ENCODE data around the gene UBE3A.
"Not testable (repeated sequence)": the region's sequence is repeated elsewhere in the genome, so short reads cannot be mapped to it uniquely, and the experiment has no call there.

The UBE3A gene

GRCh38 chr15:25424073-25424472, 14.8 kb downstream of the UBE3A start:
- no peaks in the 10 kb centered on the region for H3K36me3 ChIP-seq (ENCODE audit: control insufficient read depth, insufficient read depth, low read length)
- H3K27ac ChIP-seq (ENCODE audit: insufficient read depth, low read depth, low read length, poor library complexity, severe bottlenecking), result no peak overlapping the region
- H3K4me3 ChIP-seq (ENCODE audit: insufficient read depth, low read depth, low read length), result no peak overlapping the region
- no peaks in the 10 kb centered on the region for H3K4me1 ChIP-seq (ENCODE audit: control insufficient read depth, insufficient read depth, low read length)
- H3K9me3 ChIP-seq (ENCODE audit: control insufficient read depth, low read length), result no peaks in the 10 kb centered on the region
- WGBS, 2 experiments, result 85 to 94% methylated on average over 1 of the region's 1 CpG
- H3K27me3 ChIP-seq (ENCODE audit: control insufficient read depth, insufficient read depth, low read length, poor library complexity, severe bottlenecking), result no peaks in the 10 kb centered on the region

GRCh38 chr15:25422021-25422420, 16.8 kb downstream of the UBE3A start:
- Histone ChIP-seq H3K9me3 (ENCODE audit: control insufficient read depth, low read length) (no peaks in the 10 kb centered on the region), H3K36me3 (ENCODE audit: control insufficient read depth, insufficient read depth, low read length) (no peaks in the 10 kb centered on the region), H3K4me1 (ENCODE audit: control insufficient read depth, insufficient read depth, low read length) (peaks cover 1% of the 10 kb centered on the region), H3K27me3 (ENCODE audit: control insufficient read depth, insufficient read depth, low read length, poor library complexity, severe bottlenecking) (no peaks in the 10 kb centered on the region), H3K4me3 (ENCODE audit: insufficient read depth, low read depth, low read length) (no peak overlapping the region), H3K27ac (ENCODE audit: insufficient read depth, low read depth, low read length, poor library complexity, severe bottlenecking) (peak overlapping the region; percentile 19)
- 100% methylated on average over 1 to 2 of the region's 2 CpGs for WGBS, 2 experiments

- WGBS, 2 experiments, result 72 to 100% methylated on average over 3 to 4 of the region's 4 CpGs
- Histone ChIP-seq H3K4me1 (ENCODE audit: control insufficient read depth, insufficient read depth, low read length) (peaks cover 8% of the 10 kb centered on the region), H3K36me3 (ENCODE audit: control insufficient read depth, insufficient read depth, low read length) (no peaks in the 10 kb centered on the region), H3K9me3 (ENCODE audit: control insufficient read depth, low read length) (no peaks in the 10 kb centered on the region), H3K4me3 (ENCODE audit: insufficient read depth, low read depth, low read length) (no peak overlapping the region), H3K27ac (ENCODE audit: insufficient read depth, low read depth, low read length, poor library complexity, severe bottlenecking) (no peak overlapping the region), H3K27me3 (ENCODE audit: control insufficient read depth, insufficient read depth, low read length, poor library complexity, severe bottlenecking) (no peaks in the 10 kb centered on the region)
Measured at GRCh38 chr15:25418202-25418601, 20.6 kb downstream of the UBE3A start.

DNA sequence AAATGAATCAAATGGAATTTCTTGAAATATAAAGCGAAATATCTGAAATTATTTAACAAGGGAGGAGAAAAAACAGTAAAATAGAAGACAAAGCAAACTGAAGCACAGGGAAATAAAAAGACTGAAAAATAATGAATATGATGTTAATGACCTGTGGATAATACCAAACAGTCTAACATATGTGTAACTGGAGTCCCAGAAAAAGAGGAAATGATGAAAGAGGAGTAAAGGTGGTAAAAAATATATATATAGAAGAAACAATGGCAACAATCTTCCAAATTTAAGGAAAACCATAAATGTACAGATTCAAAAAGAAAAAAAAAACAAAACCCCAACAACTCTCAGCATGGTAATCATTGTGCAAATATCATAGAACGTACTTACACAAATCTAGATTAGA, 21.2 kb downstream of the UBE3A start:
- WGBS, 2 experiments, result 97 to 100% methylated on average over 1 to 2 of the region's 2 CpGs
- Histone ChIP-seq H3K27me3 (ENCODE audit: control insufficient read depth, insufficient read depth, low read length, poor library complexity, severe bottlenecking) (no peaks in the 10 kb centered on the region), H3K27ac (ENCODE audit: insufficient read depth, low read depth, low read length, poor library complexity, severe bottlenecking) (no peak overlapping the region), H3K4me3 (ENCODE audit: insufficient read depth, low read depth, low read length) (no peak overlapping the region), H3K36me3 (ENCODE audit: control insufficient read depth, insufficient read depth, low read length) (no peaks in the 10 kb centered on the region), H3K9me3 (ENCODE audit: control insufficient read depth, low read length) (no peaks in the 10 kb centered on the region), H3K4me1 (ENCODE audit: control insufficient read depth, insufficient read depth, low read length) (peaks cover 8% of the 10 kb centered on the region)

DNA sequence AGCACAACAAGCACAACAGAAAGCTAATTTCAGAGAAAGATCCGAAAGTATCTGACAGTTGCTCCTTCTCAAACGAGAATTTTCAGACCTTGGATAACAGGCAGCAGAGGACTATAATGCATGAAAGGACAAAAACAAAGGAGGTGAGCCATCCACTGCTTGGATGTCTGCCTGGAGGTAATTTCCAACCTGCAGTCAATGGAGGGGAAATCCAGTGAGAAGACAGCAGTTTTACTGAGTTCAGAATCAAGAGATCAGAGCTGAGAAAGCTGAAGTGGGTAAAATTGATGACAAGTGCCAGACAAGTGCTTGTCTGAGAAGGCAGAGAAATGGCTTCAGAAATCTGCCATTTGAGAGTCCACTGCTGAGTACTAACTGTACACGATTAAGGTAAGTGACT, 22.1 kb downstream of the UBE3A start:
- 77 to 80% methylated on average over 3 of the region's 3 CpGs for WGBS, 2 experiments
- no peaks in the 10 kb centered on the region for H3K27me3 ChIP-seq (ENCODE audit: control insufficient read depth, insufficient read depth, low read length, poor library complexity, severe bottlenecking)
- peaks cover 8% of the 10 kb centered on the region for H3K4me1 ChIP-seq (ENCODE audit: control insufficient read depth, insufficient read depth, low read length)
- H3K9me3 ChIP-seq (ENCODE audit: control insufficient read depth, low read length), result no peaks in the 10 kb centered on the region
- H3K36me3 ChIP-seq (ENCODE audit: control insufficient read depth, insufficient read depth, low read length), result no peaks in the 10 kb centered on the region
- no peak overlapping the region for H3K4me3 ChIP-seq (ENCODE audit: insufficient read depth, low read depth, low read length)
- H3K27ac ChIP-seq (ENCODE audit: insufficient read depth, low read depth, low read length, poor library complexity, severe bottlenecking), result no peak overlapping the region

DNA sequence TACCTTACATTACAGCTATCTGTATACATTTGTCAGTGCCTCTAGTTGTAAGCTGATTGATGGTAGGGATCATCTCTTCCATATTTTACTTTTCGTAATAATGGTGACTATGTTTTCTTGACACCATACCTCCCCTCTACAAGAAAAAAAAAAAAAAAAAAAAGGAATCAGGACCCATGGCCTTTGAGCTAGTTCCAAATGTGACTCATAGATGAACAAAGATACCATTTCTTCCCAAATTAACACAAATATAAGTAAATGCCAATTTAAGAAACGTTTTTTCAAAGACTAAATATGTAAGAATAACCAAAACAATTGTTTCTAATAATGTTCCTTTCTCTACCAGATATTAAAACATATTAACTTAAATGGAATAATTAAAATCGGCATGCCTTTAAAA, 23.1 kb downstream of the UBE3A start:
- no peaks in the 10 kb centered on the region for H3K36me3 ChIP-seq (ENCODE audit: control insufficient read depth, insufficient read depth, low read length)
- H3K9me3 ChIP-seq (ENCODE audit: control insufficient read depth, low read length), result no peaks in the 10 kb centered on the region
- no peak overlapping the region for H3K4me3 ChIP-seq (ENCODE audit: insufficient read depth, low read depth, low read length)
- peaks cover 8% of the 10 kb centered on the region for H3K4me1 ChIP-seq (ENCODE audit: control insufficient read depth, insufficient read depth, low read length)
- H3K27me3 ChIP-seq (ENCODE audit: control insufficient read depth, insufficient read depth, low read length, poor library complexity, severe bottlenecking), result no peaks in the 10 kb centered on the region
- no peak overlapping the region for H3K27ac ChIP-seq (ENCODE audit: insufficient read depth, low read depth, low read length, poor library complexity, severe bottlenecking)
- WGBS, 2 experiments, result 95 to 100% methylated on average over 1 to 3 of the region's 3 CpGs

GRCh38 chr15:25415217-25415616, 23.6 kb downstream of the UBE3A start:
- Histone ChIP-seq H3K4me1 (ENCODE audit: control insufficient read depth, insufficient read depth, low read length) (peaks cover 8% of the 10 kb centered on the region), H3K4me3 (ENCODE audit: insufficient read depth, low read depth, low read length) (no peak overlapping the region), H3K36me3 (ENCODE audit: control insufficient read depth, insufficient read depth, low read length) (no peaks in the 10 kb centered on the region), H3K9me3 (ENCODE audit: control insufficient read depth, low read length) (no peaks in the 10 kb centered on the region), H3K27me3 (ENCODE audit: control insufficient read depth, insufficient read depth, low read length, poor library complexity, severe bottlenecking) (no peaks in the 10 kb centered on the region), H3K27ac (ENCODE audit: insufficient read depth, low read depth, low read length, poor library complexity, severe bottlenecking) (no peak overlapping the region)
- WGBS, 2 experiments, result 69 to 85% methylated on average over 1 of the region's 1 CpG

DNA sequence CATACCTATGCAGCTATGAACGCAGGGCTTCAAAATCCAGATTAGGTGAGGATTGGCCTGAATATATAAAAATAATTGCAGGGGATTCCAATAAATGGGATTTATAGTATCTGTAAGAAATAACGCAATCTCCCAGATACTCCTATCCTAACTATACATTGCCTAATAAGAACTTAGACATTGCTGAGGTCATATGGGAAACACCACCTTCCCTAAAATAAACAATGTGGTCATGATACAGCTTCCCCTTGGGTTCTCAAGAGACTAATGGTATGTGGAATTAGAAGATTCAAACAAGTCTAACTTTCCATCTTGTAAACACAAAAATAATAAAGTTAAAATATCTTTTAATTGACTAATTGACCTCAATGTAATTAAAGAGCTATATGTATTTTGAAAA, 28.2 kb downstream of the UBE3A start:
- Histone ChIP-seq H3K27me3 (ENCODE audit: control insufficient read depth, insufficient read depth, low read length, poor library complexity, severe bottlenecking) (no peaks in the 10 kb centered on the region), H3K9me3 (ENCODE audit: control insufficient read depth, low read length) (no peaks in the 10 kb centered on the region), H3K36me3 (ENCODE audit: control insufficient read depth, insufficient read depth, low read length) (no peaks in the 10 kb centered on the region), H3K4me3 (ENCODE audit: insufficient read depth, low read depth, low read length) (no peak overlapping the region), H3K4me1 (ENCODE audit: control insufficient read depth, insufficient read depth, low read length) (no peaks in the 10 kb centered on the region), H3K27ac (ENCODE audit: insufficient read depth, low read depth, low read length, poor library complexity, severe bottlenecking) (no peak overlapping the region)
- 91 to 100% methylated on average over 1 of the region's 2 CpGs for WGBS, 2 experiments

- not testable (repeated sequence) for H3K4me3 ChIP-seq (ENCODE audit: insufficient read depth, low read depth, low read length); H3K27me3 ChIP-seq (ENCODE audit: control insufficient read depth, insufficient read depth, low read length, poor library complexity, severe bottlenecking); H3K27ac ChIP-seq (ENCODE audit: insufficient read depth, low read depth, low read length, poor library complexity, severe bottlenecking); H3K4me1 ChIP-seq (ENCODE audit: control insufficient read depth, insufficient read depth, low read length); H3K9me3 ChIP-seq (ENCODE audit: control insufficient read depth, low read length); H3K36me3 ChIP-seq (ENCODE audit: control insufficient read depth, insufficient read depth, low read length)
- 90 to 94% methylated on average over 3 of the region's 4 CpGs for WGBS, 2 experiments
Measured at GRCh38 chr15:25409731-25410130, 29.1 kb downstream of the UBE3A start.

GRCh38 chr15:25408929-25409328, 29.9 kb downstream of the UBE3A start:
- Histone ChIP-seq H3K27me3 (ENCODE audit: control insufficient read depth, insufficient read depth, low read length, poor library complexity, severe bottlenecking) (no peaks in the 10 kb centered on the region), H3K4me1 (ENCODE audit: control insufficient read depth, insufficient read depth, low read length) (no peaks in the 10 kb centered on the region), H3K4me3 (ENCODE audit: insufficient read depth, low read depth, low read length) (no peak overlapping the region), H3K9me3 (ENCODE audit: control insufficient read depth, low read length) (no peaks in the 10 kb centered on the region), H3K27ac (ENCODE audit: insufficient read depth, low read depth, low read length, poor library complexity, severe bottlenecking) (no peak overlapping the region), H3K36me3 (ENCODE audit: control insufficient read depth, insufficient read depth, low read length) (no peaks in the 10 kb centered on the region)
- WGBS, 2 experiments, result 93 to 100% methylated on average over 2 of the region's 2 CpGs

DNA sequence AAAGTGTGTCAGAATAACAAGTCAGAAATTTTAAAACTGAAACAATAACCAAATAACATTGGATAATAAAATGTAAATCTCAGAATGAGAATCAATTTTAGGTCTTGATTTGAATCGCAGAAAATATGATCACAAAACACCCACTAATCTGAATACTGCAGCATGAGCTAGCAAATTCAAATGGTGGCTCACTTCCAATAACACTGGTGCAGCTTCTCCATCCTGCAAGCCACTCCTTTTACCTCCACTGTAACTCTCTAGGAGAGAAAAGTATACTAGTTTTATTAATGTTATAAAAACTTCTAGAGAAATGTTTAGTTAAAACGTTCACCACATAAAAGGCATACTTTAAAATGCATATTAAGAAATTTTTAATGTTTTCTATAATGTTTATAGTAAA, 30.4 kb downstream of the UBE3A start:
- Histone ChIP-seq H3K36me3 (ENCODE audit: control insufficient read depth, insufficient read depth, low read length) (peaks cover 3% of the 10 kb centered on the region), H3K27me3 (ENCODE audit: control insufficient read depth, insufficient read depth, low read length, poor library complexity, severe bottlenecking) (no peaks in the 10 kb centered on the region), H3K4me3 (ENCODE audit: insufficient read depth, low read depth, low read length) (no peak overlapping the region), H3K9me3 (ENCODE audit: control insufficient read depth, low read length) (no peaks in the 10 kb centered on the region), H3K4me1 (ENCODE audit: control insufficient read depth, insufficient read depth, low read length) (no peaks in the 10 kb centered on the region), H3K27ac (ENCODE audit: insufficient read depth, low read depth, low read length, poor library complexity, severe bottlenecking) (no peak overlapping the region)
- 94 to 95% methylated on average over 1 of the region's 2 CpGs for WGBS, 2 experiments
